Panc1 (cell line): Measurements from ENCODE around the gene PPP1R16B. TPM values are rescaled to one million over a fixed set of nuclear protein-coding genes. Genes with fewer than 3 reads are reported as not detected.

Experiments used
- ATAC-seq: fragments of 200-7000 bp; cut with Tn5 transposase; 2 replicates; pipeline ENCODE4 v1.9.1; 2020; ENCODE audit warnings: mild to moderate bottlenecking, moderate library complexity
- BruUV-seq: library from RNA; stranded (reverse); fragments of 400-500 nt; replicated peaks from 2 replicates; lab custom pipeline; 2021; lab: Mats Ljungman, UMichigan
- CTCF ChIA-PET: fragments of 300-600 bp; sonication (Branson Sonifier 250); formaldehyde crosslinking; loops from one replicate; lab custom pipeline; 2022; ENCODE audit warnings: antibody characterized with exemption; lab: Charles Lee
- POLR2A ChIA-PET: fragments of 300-600 bp; sonication (Branson Sonifier 250); formaldehyde crosslinking; loops from one replicate; lab custom pipeline; 2022; ENCODE audit warnings: antibody characterized with exemption; lab: Charles Lee
- DNase-seq: peaks from one replicate; pipeline ENCODE4 v3.0.0-alpha.2; 2010; ENCODE audit warnings: low read depth, low spot score
- H3K27ac ChIP-seq: 2 replicates; pipeline ENCODE4 v1.5.1; 2011; ENCODE audit warnings: mild to moderate bottlenecking, low read length, inconsistent platforms
- H3K27me3 ChIP-seq: fragments of 200-500 bp; sonication (Bioruptor generic); 2 replicates; pipeline ENCODE4 v1.6.0; 2014; ENCODE audit warnings: low read length, inconsistent platforms; ENCODE audit not compliant: control insufficient read depth, insufficient read depth
- H3K36me3 ChIP-seq: fragments of 200-500 bp; sonication (Bioruptor generic); 2 replicates; pipeline ENCODE4 v1.5.1; 2014; ENCODE audit warnings: inconsistent platforms, mild to moderate bottlenecking, low read length, moderate library complexity; ENCODE audit not compliant: control insufficient read depth, insufficient read depth
- H3K4me1 ChIP-seq: 2 replicates; pipeline ENCODE4 v1.5.1; 2011; ENCODE audit warnings: inconsistent platforms, mild to moderate bottlenecking, low read length, moderate library complexity; ENCODE audit not compliant: control insufficient read depth, insufficient read depth
- H3K4me3 ChIP-seq, 2 experiments: 2 replicates each; pipeline ENCODE4 v1.5.1; 2011 to 2012; ENCODE audit warnings: low read depth in 2 of 2, low read length in 2 of 2, mild to moderate bottlenecking in 2 of 2, inconsistent platforms in 1 of 2, moderate library complexity in 1 of 2
- H3K9me3 ChIP-seq: fragments of 200-500 bp; sonication (Bioruptor generic); 2 replicates; pipeline ENCODE4 v1.5.1; 2014; ENCODE audit warnings: low read depth, mild to moderate bottlenecking, inconsistent platforms, low read length, moderate library complexity; ENCODE audit not compliant: control insufficient read depth, insufficient read depth
- POLR2AphosphoS5 ChIP-seq: IDR thresholded peaks from 2 replicates; pipeline ENCODE4 v1.6.1; 2012; ENCODE audit warnings: mild to moderate bottlenecking, low read depth, low read length, moderate library complexity
- SIN3A ChIP-seq: IDR thresholded peaks from 2 replicates; pipeline ENCODE4 v1.6.1; 2012; ENCODE audit warnings: low read depth, mild to moderate bottlenecking, low read length, moderate library complexity, borderline replicate concordance; ENCODE audit not compliant: insufficient read depth
- TCF7L2 ChIP-seq: IDR thresholded peaks from 2 replicates; pipeline ENCODE4 v1.6.1; 2011; ENCODE audit warnings: mild to moderate bottlenecking, low read depth, low read length, inconsistent platforms
- in situ Hi-C: cut with HindIII; loops from 2 replicates; pipeline ENCODE4 v1.10.0; 2016; ENCODE audit warnings: low sequenced_read_pairs, low pct_unique_long_range_greater_than_20kb
- intact Hi-C: fragments of 100-400 bp; cut with micrococcal nuclease; formaldehyde crosslinking; loops from one replicate; pipeline ENCODE4 v1.10.0; 2022; ENCODE audit not compliant: unreplicated experiment
- total RNA-seq: library from RNA; stranded (reverse); gene quantifications from one replicate; pipeline ENCODE4 v1.2.1, GENCODE V29; 2021; ENCODE audit not compliant: unreplicated experiment
- TF ChIP-seq, protein P1 (sequence below), 2 experiments: IDR thresholded peaks; 2 replicates each; pipeline ENCODE4 v1.6.1; 2011 to 2012; ENCODE audit warnings: low read depth in 2 of 2, control low read depth in 1 of 2, low read length in 1 of 2, mild to moderate bottlenecking in 1 of 2, moderate library complexity in 1 of 2; ENCODE audit not compliant: insufficient read depth in 1 of 2
- TF ChIP-seq, protein P2 (sequence below): fragments of 450-650 bp; IDR thresholded peaks from 2 replicates; pipeline ENCODE4 v1.5.1; 2017; ENCODE audit warnings: mild to moderate bottlenecking

PPP1R16B gene
- total RNA-seq, 1 experiment from 2014 or later = 0.92 TPM

DNA sequence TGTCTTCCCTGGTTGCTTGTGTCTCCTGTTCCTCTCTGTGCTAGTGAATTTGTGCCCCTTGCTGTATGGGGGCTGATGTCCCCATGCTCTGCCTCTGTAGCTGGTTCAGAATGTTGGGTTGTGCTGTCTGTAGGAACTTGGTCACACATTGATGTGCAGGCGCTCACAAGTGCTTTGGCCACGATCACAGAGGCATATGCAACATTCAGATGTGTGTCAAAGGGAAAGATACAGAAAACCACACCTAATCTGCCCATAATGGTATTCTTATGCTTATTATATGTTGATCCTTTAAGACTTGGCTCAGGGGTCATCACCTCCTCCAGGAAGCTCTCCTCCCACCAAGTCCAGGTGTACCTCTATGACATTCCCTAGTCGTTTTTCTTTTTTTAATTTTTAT lies 139.5 kb downstream of the PPP1R16B start:
- H3K27me3 ChIP-seq = no peaks in the 10 kb centered on the region
- peaks cover 23% of the 10 kb centered on the region for H3K36me3 ChIP-seq
- intact Hi-C loops (no loop called here), in situ Hi-C loops (no loop called here)
- ChIA-PET POLR2A (no interaction called here), CTCF (no interaction called here)
- TF ChIP-seq POLR2AphosphoS5 (no peak), TCF7L2 (no peak), SIN3A (no peak)
- TF ChIP-seq, protein P1, sequence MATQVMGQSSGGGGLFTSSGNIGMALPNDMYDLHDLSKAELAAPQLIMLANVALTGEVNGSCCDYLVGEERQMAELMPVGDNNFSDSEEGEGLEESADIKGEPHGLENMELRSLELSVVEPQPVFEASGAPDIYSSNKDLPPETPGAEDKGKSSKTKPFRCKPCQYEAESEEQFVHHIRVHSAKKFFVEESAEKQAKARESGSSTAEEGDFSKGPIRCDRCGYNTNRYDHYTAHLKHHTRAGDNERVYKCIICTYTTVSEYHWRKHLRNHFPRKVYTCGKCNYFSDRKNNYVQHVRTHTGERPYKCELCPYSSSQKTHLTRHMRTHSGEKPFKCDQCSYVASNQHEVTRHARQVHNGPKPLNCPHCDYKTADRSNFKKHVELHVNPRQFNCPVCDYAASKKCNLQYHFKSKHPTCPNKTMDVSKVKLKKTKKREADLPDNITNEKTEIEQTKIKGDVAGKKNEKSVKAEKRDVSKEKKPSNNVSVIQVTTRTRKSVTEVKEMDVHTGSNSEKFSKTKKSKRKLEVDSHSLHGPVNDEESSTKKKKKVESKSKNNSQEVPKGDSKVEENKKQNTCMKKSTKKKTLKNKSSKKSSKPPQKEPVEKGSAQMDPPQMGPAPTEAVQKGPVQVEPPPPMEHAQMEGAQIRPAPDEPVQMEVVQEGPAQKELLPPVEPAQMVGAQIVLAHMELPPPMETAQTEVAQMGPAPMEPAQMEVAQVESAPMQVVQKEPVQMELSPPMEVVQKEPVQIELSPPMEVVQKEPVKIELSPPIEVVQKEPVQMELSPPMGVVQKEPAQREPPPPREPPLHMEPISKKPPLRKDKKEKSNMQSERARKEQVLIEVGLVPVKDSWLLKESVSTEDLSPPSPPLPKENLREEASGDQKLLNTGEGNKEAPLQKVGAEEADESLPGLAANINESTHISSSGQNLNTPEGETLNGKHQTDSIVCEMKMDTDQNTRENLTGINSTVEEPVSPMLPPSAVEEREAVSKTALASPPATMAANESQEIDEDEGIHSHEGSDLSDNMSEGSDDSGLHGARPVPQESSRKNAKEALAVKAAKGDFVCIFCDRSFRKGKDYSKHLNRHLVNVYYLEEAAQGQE (IDR thresholded peaks at IDR 0.05; ENCODE audit: insufficient read depth in 1 of 2, low read depth in 2 of 2, low read length in 1 of 2) = no peak
- TF ChIP-seq, protein P2, sequence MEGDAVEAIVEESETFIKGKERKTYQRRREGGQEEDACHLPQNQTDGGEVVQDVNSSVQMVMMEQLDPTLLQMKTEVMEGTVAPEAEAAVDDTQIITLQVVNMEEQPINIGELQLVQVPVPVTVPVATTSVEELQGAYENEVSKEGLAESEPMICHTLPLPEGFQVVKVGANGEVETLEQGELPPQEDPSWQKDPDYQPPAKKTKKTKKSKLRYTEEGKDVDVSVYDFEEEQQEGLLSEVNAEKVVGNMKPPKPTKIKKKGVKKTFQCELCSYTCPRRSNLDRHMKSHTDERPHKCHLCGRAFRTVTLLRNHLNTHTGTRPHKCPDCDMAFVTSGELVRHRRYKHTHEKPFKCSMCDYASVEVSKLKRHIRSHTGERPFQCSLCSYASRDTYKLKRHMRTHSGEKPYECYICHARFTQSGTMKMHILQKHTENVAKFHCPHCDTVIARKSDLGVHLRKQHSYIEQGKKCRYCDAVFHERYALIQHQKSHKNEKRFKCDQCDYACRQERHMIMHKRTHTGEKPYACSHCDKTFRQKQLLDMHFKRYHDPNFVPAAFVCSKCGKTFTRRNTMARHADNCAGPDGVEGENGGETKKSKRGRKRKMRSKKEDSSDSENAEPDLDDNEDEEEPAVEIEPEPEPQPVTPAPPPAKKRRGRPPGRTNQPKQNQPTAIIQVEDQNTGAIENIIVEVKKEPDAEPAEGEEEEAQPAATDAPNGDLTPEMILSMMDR = no peak
- H3K9me3 ChIP-seq = no peaks in the 10 kb centered on the region
- no peak overlapping the region for H3K27ac ChIP-seq
- DNase-seq (no peak), ATAC-seq (no peak)
- H3K4me3 ChIP-seq = no peak overlapping the region
- no peaks in the 10 kb centered on the region for H3K4me1 ChIP-seq
- BruUV-seq = no TSS peak

DNA sequence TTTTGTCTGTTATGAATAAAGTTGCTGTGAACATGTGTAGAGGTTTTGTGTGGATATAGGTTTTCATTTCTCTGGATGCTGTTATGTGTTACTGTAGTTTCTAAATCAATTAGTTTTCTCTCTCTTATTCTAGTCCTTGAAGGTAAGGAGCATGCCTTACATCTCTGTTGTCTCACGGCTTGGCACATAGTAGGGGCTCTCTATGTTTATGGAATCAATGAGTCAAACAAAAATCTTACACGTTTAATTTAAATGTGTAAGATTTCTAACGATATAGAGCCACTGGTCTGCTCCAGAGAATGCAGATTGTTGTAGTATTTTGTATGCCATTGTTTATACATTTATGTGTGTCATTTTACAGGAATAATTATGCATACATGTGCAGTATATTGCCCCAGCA lies 141.3 kb downstream of the PPP1R16B start:
- Histone ChIP-seq H3K27ac (no peak overlapping the region), H3K4me3 (no peak overlapping the region), H3K9me3 (no peaks in the 10 kb centered on the region), H3K36me3 (peaks cover 27% of the 10 kb centered on the region), H3K4me1 (no peaks in the 10 kb centered on the region), H3K27me3 (no peaks in the 10 kb centered on the region)
- CTCF ChIA-PET = no interaction called here
- intact Hi-C loops = no loop called here
- POLR2A ChIA-PET = no interaction called here
- in situ Hi-C loops = no loop called here
- TF ChIP-seq SIN3A = no peak
- TF ChIP-seq, protein P2 = no peak
- TF ChIP-seq POLR2AphosphoS5 = no peak
- TF ChIP-seq TCF7L2 = no peak
- TF ChIP-seq, protein P1 (IDR thresholded peaks at IDR 0.05; ENCODE audit: insufficient read depth in 1 of 2, low read depth in 2 of 2, low read length in 1 of 2) = no peak
- DNase-seq (no peak), ATAC-seq (no peak)
- BruUV-seq = no TSS peak
